GM12878 (cell line): ENCODE results near the gene MEI1. TPM values are rescaled to one million over a fixed set of nuclear protein-coding genes. Genes with fewer than 3 reads are reported as not detected.

Experiments
- ATAC-seq: fragments of 200-7000 bp; cut with Tn5 transposase; 3 replicates; pipeline ENCODE4 v1.9.1; 2020; ENCODE audit warnings: mild to moderate bottlenecking, moderate library complexity
- BruUV-seq: library from RNA; stranded (reverse); fragments of 400-500 nt; replicated peaks from 2 replicates; lab custom pipeline; 2021; lab: Mats Ljungman, UMichigan
- CTCF ChIA-PET: fragments of 300-600 bp; sonication (Branson Sonifier 250); formaldehyde crosslinking; extraction: SDS; loops from one replicate; lab custom pipeline; 2021; ENCODE audit warnings: inconsistent platforms; lab: Yijun Ruan, JAX
- POLR2A ChIA-PET: fragments of 350-600 bp; formaldehyde crosslinking; extraction: SDS; loops from one replicate; lab custom pipeline; 2021; ENCODE audit warnings: inconsistent platforms; lab: Charles Lee
- RAD21 ChIA-PET: fragments of 300-600 bp; sonication (Branson Sonifier 250); formaldehyde crosslinking; loops from one replicate; lab custom pipeline; 2023; ENCODE audit warnings: antibody characterized with exemption; ENCODE audit not compliant: unreplicated experiment; lab: Charles Lee
- SMC1A ChIA-PET: fragments of 300-600 bp; sonication (Branson Sonifier 250); formaldehyde crosslinking; loops from one replicate; lab custom pipeline; 2023; ENCODE audit not compliant: unreplicated experiment, uncharacterized antibody; lab: Charles Lee
- DNase-seq: peaks from one replicate; pipeline ENCODE4 v3.0.0-alpha.2; 2011; ENCODE audit warnings: low read depth, low spot score
- FAIRE-seq: peaks from 3 replicates; lab custom pipeline; 2011; peaks lifted over from hg19 to GRCh38; lab: Jason Lieb, UNC
- H2AFZ ChIP-seq: 2 replicates; pipeline ENCODE4 v1.6.0; 2011; ENCODE audit warnings: low read depth, low read length, control low read depth; ENCODE audit not compliant: control insufficient read depth
- H3K27ac ChIP-seq: 2 replicates; pipeline ENCODE4 v1.5.1; 2011; ENCODE audit warnings: control low read depth; ENCODE audit not compliant: control insufficient read depth, insufficient read depth
- H3K27me3 ChIP-seq, 2 experiments: replicated peaks in 1 of 2; 2 replicates each; pipeline versions ENCODE4 v1.6.0 to v1.6.1; 2011; ENCODE audit warnings: low read length in 1 of 2; ENCODE audit not compliant: control insufficient read depth in 2 of 2, insufficient read depth in 2 of 2
- H3K36me3 ChIP-seq, 2 experiments: 2 replicates each; pipeline ENCODE4 v1.5.1; 2011; ENCODE audit warnings: low read length in 1 of 2; ENCODE audit not compliant: control insufficient read depth in 2 of 2, insufficient read depth in 2 of 2
- H3K4me1 ChIP-seq: 2 replicates; pipeline ENCODE4 v1.6.1; 2011; ENCODE audit warnings: mild to moderate bottlenecking, low read length, moderate library complexity, mixed read lengths; ENCODE audit not compliant: control insufficient read depth, insufficient read depth
- H3K4me2 ChIP-seq: 2 replicates; pipeline ENCODE4 v1.6.0; 2011; ENCODE audit warnings: control low read depth; ENCODE audit not compliant: control insufficient read depth, insufficient read depth
- H3K4me3 ChIP-seq: fragments of 200-600 bp; sonication (generic); 2 replicates; pipeline ENCODE4 v1.5.1; 2016
- H3K79me2 ChIP-seq: 2 replicates; pipeline ENCODE4 v1.6.0; 2011; ENCODE audit warnings: low read length; ENCODE audit not compliant: control insufficient read depth, insufficient read depth
- H3K9ac ChIP-seq: 2 replicates; pipeline ENCODE4 v1.8.0; 2011; ENCODE audit warnings: low read length, control low read depth, mixed read lengths; ENCODE audit not compliant: control insufficient read depth, insufficient read depth
- H3K9me3 ChIP-seq: replicated peaks from 3 replicates; pipeline ENCODE4 v1.5.1; 2011; ENCODE audit warnings: mild to moderate bottlenecking, low read length; ENCODE audit not compliant: control insufficient read depth, insufficient read depth
- H4K20me1 ChIP-seq: 2 replicates; pipeline ENCODE4 v1.6.0; 2011; ENCODE audit not compliant: control insufficient read depth, insufficient read depth
- CHD4 ChIP-seq: fragments of 200-600 bp; sonication (generic); IDR thresholded peaks from 2 replicates; pipeline ENCODE4 v1.6.1; 2016; ENCODE audit warnings: mild to moderate bottlenecking
- RAD21 ChIP-seq: IDR thresholded peaks from 2 replicates; pipeline ENCODE4 v1.6.1; 2011; ENCODE audit warnings: mild to moderate bottlenecking, low read depth, low read length, moderate library complexity; ENCODE audit not compliant: insufficient read depth
- SMC3 ChIP-seq: IDR thresholded peaks from 2 replicates; pipeline ENCODE4 v1.6.1; 2011; ENCODE audit warnings: low read length, improper control_type of control experiment, borderline replicate concordance
- YY1 ChIP-seq: IDR thresholded peaks from 2 replicates; pipeline ENCODE4 v1.6.1; 2011; ENCODE audit warnings: low read depth, mild to moderate bottlenecking, low read length
- WGBS: methylation state at CpG from one replicate; pipeline ENCODE4 v1.1.6; 2016; ENCODE audit warnings: low lambda C conversion rate; ENCODE audit not compliant: insufficient replicate concordance, insufficient coverage; ENCODE audit errors: missing lambda C conversion rate; 5-methylcytosine and 5-hydroxymethylcytosine counted together
- in situ Hi-C: fragments of 300-500 bp; cut with MboI; formaldehyde crosslinking; loops from 9 replicates; pipeline ENCODE4 v1.14.3; 2018; ENCODE audit warnings: mixed read lengths
- intact Hi-C: fragments of 100-400 bp; cut with micrococcal nuclease; formaldehyde crosslinking; loops from one replicate; pipeline ENCODE4 v1.14.2; 2022; ENCODE audit not compliant: unreplicated experiment
- polyA plus RNA-seq, 11 experiments: library from polyadenylated mRNA; depleted of rRNA in 4 of 11; unstranded in 6 of 11; stranded (reverse) in 5 of 11; fragments of >200 nt; fragmentation: Nextera tagmentation in 4 of 11; fragmentation: Illumina TruSeq in 1 of 11; extraction: Ambion mirVana in 4 of 11; extraction: Trizol in 1 of 11; gene quantifications; 1 replicate in 1 of 11; 2 replicates in 10 of 11; pipeline versions ENCODE4 v1.2.1 to v1.2.3, GENCODE V29; 2011 to 2016; ENCODE audit warnings: inconsistent platforms in 2 of 11, missing spikeins in 2 of 11, low read depth in 1 of 11
- total RNA-seq, 4 experiments: library from RNA; depleted of rRNA in 3 of 4; stranded (reverse); fragments of >200 nt in 3 of 4; fragmentation: Illumina TruSeq in 1 of 4; extraction: Trizol in 1 of 4; gene quantifications; 2 replicates each; pipeline versions ENCODE4 v1.2.1 to v1.2.3, GENCODE V29; 2013 to 2021
- TF ChIP-seq, protein P1 (sequence below), 3 experiments: IDR thresholded peaks in 2 of 3; conservative IDR thresholded peaks in 1 of 3; 2 replicates each; pipeline ENCODE4 v1.5.1; 2011; ENCODE audit warnings: low read depth in 3 of 3, low read length in 3 of 3, mild to moderate bottlenecking in 3 of 3, control low read depth in 2 of 3, moderate library complexity in 2 of 3, inconsistent platforms in 1 of 3, mixed read lengths in 1 of 3; ENCODE audit not compliant: control insufficient read depth in 2 of 3, insufficient read depth in 1 of 3; ENCODE audit errors: extremely low read depth in 1 of 3

Gene MEI1
- total and polyA plus RNA-seq, 10 of the 15 experiments (the other 5 are each of a cell fraction or from before 2014, with no cell fraction given) = 27.9 to 48.9 (median 35.8) TPM

DNA sequence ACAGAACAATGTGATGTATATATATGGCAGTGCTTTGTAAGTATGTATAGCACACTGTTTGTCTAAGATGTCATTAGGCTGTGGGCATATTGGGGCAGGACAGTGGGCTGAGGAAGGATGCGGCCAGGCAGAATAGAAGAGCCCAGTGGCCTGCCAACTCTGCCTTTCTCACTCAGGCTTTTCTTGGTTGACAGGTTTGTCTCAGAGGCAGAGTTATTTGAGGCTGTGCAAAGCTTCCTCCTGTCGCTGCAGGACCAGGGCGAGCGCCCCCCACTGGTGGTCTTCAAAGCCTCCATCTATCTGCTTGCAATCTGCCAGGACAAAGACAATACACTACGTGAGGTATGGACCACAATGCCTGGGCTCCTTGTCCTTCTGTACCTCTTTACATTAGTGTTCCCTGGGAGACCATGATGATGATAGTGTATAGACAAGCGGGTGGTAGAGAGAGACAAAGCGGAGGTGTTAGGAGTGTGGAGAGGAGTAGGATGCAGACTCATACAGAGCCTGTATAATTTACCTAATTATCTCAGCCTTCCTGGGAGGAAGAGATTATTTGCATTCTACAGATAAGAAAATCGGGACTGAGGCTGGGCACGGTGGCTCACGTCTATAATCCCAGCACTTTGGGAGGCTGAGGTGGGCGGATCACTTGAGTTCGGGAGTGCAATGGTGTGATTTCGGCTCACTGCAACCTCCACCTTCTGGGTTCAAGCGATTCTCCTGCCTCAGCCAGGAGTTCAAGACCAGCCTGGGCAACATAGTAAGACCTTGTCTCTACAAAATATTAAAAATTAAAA is 63.9 kb downstream of the MEI1 start:
- BruUV-seq = no TSS peak
- no peaks in the 10 kb centered on the region for H3K79me2 ChIP-seq
- TF ChIP-seq SMC3 (peak; percentile 55; the same call in 1 of the 2 replicates), YY1 (peak; percentile 39; the same call in 1 of the 2 replicates), RAD21 (peak; percentile 62), CHD4 (no peak)
- TF ChIP-seq, protein P1, sequence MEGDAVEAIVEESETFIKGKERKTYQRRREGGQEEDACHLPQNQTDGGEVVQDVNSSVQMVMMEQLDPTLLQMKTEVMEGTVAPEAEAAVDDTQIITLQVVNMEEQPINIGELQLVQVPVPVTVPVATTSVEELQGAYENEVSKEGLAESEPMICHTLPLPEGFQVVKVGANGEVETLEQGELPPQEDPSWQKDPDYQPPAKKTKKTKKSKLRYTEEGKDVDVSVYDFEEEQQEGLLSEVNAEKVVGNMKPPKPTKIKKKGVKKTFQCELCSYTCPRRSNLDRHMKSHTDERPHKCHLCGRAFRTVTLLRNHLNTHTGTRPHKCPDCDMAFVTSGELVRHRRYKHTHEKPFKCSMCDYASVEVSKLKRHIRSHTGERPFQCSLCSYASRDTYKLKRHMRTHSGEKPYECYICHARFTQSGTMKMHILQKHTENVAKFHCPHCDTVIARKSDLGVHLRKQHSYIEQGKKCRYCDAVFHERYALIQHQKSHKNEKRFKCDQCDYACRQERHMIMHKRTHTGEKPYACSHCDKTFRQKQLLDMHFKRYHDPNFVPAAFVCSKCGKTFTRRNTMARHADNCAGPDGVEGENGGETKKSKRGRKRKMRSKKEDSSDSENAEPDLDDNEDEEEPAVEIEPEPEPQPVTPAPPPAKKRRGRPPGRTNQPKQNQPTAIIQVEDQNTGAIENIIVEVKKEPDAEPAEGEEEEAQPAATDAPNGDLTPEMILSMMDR (IDR thresholded peaks at IDR 0.05 in 2 of 3, conservative IDR thresholded peaks at IDR 0.05 in 1 of 3; ENCODE audit: control insufficient read depth in 2 of 3, extremely low read depth in 1 of 3, insufficient read depth in 1 of 3, low read depth in 3 of 3, low read length in 3 of 3) = peak; percentile 50 to 74 (median 67); a peak in 5 of 6 replicates
- TF ChIP-seq, all 136 proteins: peak for 4

More for the DNA sequence above, 63.9 kb downstream of the MEI1 start:
- CTCF ChIA-PET = interaction anchor here (0.6 to 4.4 kb wide), 12 partner anchors 10 to 96 kb away, joined by 3 to 69 read pairs (median 6); partner anchors contain the start of gene MEI1
- in situ Hi-C loops = no loop called here
- no peaks in the 10 kb centered on the region for H3K9me3 ChIP-seq
- H3K4me3 ChIP-seq = no peak overlapping the region
- ATAC-seq = peak; percentile 92
- SMC1A ChIA-PET = interaction anchor here (0.9 to 1.7 kb wide), 5 partner anchors 11 to 65 kb away, joined by 3 to 21 read pairs (median 3); partner anchors contain the start of gene MEI1
- H3K27me3 ChIP-seq = no peaks in the 10 kb centered on the region
- no peak overlapping the region for H3K27ac ChIP-seq
- H3K4me2 ChIP-seq = no peak overlapping the region
- no peak overlapping the region; the same call in 1 of the 2 replicates for H2AFZ ChIP-seq
- intact Hi-C loops = no loop called here
- FAIRE-seq = peak; percentile 27
- RAD21 ChIA-PET = interaction anchor here (0.7 to 2.8 kb wide), 5 partner anchors 16 to 65 kb away, joined by 3 to 36 read pairs (median 4); partner anchors contain the start of gene MEI1
- H3K36me3 ChIP-seq = no peaks in the 10 kb centered on the region; a peak in 1 of 4 replicates
- no peak for DNase-seq
- H3K9ac ChIP-seq = no peak overlapping the region
- H3K4me1 ChIP-seq = no peaks in the 10 kb centered on the region
- WGBS = 44% methylated on average over 14 of the region's 14 CpGs
- POLR2A ChIA-PET = interaction anchor here (0.5 to 2.3 kb wide), 5 partner anchors 17 to 89 kb away, joined by 3 to 6 read pairs (median 3); partner anchors contain the start of gene MEI1
- H4K20me1 ChIP-seq = no peaks in the 10 kb centered on the region
